Activated CD4-positive, alpha-beta T cell treated with anti-CD3 and anti-CD28 coated beads, Interleukin-2, amount 50 U/mL, for 48 hours (primary cell): Measurements from ENCODE around the gene ARHGAP28.
"Not testable (repeated sequence)": the region's sequence is repeated elsewhere in the genome, so short reads cannot be mapped to it uniquely, and the experiment has no call there.

Experiments used
- DNase-seq, 2 experiments: peaks; one replicate each; pipeline ENCODE4 v3.0.0-alpha.2; 2020

Gene ARHGAP28

GRCh38 chr18:6778459-6779247 is 49.1 kb downstream of the ARHGAP28 start:
- no peak for DNase-seq

GRCh38 chr18:6781142-6781714 is 51.7 kb downstream of the ARHGAP28 start:
- no peak for DNase-seq

DNA sequence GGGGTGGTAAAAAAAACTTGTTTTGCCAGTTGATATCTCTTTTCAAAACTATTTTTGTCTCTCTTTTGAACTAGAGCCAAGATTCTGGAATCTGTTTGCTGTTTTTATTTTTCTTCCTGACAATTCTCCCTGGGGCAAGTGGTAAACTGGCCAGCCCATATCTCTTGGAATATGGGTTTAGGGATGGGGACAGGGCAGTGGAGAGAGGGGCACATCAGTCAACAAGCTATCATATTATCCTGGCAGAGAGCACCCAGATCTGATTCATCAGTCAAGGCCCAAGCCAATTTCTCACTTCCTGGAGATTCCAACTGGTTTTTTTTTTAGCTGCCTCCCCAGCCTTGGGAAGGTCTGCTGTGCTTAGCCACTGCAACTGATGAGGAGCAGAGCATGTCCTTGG is 52.3 kb downstream of the ARHGAP28 start:
- no peak for DNase-seq

DNA sequence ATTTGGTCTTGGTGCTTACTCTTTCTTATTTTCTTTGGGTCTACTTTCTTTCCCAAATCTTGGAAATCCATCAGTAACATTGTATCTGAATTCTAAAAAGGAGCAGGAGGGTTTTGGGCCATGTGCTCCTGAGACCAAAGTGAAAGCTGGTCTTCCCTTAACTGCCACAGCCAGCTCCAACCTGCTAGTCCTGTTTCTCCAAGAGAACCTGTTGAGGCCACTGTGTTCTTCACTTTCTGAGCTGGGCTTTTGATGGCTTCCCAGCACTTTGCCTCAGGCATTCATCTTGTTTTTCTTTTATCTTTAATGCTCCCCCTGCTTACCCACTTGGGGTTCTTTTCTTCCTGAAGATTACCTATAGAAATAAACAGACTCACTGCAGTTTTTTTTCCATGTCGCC is 53.3 kb downstream of the ARHGAP28 start:
- no peak for DNase-seq

DNA sequence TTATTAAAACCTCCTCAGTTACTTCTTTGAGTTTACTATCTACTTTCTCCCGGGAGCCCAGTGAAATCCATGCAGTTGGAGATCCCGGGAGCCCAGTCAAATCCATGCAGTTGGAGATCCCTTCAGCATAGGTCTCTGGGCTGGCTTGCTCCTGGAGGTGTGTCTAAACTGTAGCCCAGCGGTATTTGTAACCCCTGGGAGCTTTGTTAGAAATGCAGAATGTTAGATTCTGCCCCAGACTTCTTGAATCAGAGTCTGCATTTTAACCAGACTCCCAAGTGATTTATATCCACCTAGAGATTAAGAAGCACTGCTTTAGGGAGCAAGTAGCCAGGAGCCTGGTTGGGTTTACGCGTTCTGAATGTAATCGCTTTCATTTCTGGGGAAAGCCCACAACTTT is 54.5 kb downstream of the ARHGAP28 start:
- DNase-seq = no peak

DNA sequence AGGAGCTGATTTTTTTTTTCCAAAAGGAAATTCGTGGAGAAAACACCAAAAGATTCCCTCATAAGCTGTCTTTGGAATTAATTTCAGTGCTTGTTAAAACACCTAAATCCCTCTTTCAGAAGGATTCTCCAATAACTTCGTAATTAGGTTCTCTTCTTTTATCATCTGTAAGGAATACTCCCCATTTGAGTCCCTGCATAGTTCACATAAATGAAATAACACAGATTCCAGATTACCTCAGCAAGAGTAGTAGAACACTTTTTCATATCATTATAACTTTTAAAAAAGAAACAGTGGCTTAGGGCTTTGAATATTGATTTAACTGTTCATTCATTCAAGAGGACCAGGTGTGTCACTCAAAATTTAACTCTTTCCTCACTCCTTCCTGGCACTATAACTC is 55.5 kb downstream of the ARHGAP28 start:
- no peak for DNase-seq

- no peak for DNase-seq
Measured at GRCh38 chr18:6785411-6785810, 55.9 kb downstream of the ARHGAP28 start.

GRCh38 chr18:6792391-6792790 is 62.9 kb downstream of the ARHGAP28 start:
- DNase-seq = no peak

DNA sequence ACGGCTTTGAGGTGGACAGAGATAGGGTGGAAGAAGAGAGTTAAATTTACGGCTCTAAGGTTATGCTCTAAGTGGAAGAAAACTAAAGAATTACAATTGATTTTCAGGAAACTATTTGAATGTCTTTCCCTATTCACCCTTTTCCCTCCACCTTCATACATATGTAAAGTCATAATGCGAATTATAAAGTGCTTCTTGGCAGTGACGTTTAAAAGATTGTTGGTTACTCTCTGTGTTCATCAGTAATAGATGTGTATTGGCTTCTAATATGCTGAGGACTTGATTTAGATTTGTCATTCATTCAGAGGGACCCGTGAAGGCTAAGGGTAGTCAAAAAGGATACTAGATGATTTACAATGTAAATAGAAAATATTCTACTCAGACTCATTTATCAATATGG is 63.9 kb downstream of the ARHGAP28 start:
- DNase-seq = no peak

GRCh38 chr18:6793986-6794385 is 64.5 kb downstream of the ARHGAP28 start:
- no peak for DNase-seq

GRCh38 chr18:6795307-6795706 is 65.8 kb downstream of the ARHGAP28 start:
- no peak for DNase-seq

- no peak for DNase-seq
Measured at GRCh38 chr18:6796511-6796910, 67.0 kb downstream of the ARHGAP28 start.

GRCh38 chr18:6797171-6797570 is 67.7 kb downstream of the ARHGAP28 start:
- DNase-seq = no peak

GRCh38 chr18:6798896-6799295 is 69.4 kb downstream of the ARHGAP28 start:
- DNase-seq = no peak

DNA sequence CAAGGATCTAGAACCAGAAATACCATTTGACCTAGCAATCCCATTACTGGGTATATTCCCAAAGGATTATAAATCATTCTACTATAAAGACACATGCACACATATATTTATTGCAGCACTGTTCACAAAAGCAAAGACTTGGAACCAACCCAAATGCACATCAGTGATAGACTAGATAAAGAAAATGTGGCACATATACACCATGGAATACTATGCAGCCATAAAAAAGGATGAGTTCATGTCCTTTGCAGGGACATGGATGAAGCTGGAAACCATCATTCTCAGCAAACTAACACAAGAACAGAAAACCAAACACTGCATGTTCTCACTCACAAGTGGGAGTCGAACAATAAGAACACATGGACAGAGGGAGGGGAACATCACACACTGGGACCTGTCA is 70.8 kb downstream of the ARHGAP28 start:
- not testable (repeated sequence) for DNase-seq

- no peak for DNase-seq
Measured at GRCh38 chr18:6807515-6808257, 78.2 kb downstream of the ARHGAP28 start.

DNA sequence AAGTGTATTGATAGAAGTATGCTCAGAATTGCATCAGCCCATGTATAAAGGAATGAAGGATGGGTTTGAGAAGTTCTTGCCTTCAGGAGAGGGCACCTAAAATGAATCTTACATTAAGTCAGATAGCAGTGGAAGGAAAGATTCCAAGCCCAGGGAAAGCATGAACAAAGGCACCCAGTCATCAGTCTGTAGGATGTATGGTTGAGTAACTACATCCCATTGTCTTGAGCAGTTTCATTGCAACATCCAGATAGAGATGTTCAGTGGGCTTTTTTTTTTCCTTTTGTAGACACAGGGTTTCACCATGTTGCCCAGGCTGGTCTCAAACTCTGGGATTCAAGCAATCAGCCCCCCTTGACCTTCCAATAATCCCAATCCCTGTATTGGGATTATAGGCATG is 80.7 kb downstream of the ARHGAP28 start:
- no peak for DNase-seq

DNA sequence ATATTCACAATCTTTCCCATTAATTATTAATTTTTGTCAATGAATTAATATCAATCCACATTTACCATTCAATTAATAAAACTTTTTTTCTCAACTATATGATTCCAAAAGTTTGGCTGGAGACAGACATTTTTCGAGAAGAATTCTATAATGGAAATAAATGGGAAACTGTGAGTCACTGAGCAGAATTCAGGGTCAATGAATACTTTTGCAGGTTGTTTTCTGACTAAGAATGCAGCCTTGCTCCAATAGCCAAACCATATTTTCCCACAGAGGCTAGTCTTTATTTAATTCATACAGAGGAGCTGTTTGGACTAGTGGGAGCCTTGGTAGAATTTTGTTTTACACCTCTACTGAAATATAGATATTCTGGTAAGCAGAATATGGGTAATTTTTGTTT is 82.3 kb downstream of the ARHGAP28 start:
- DNase-seq = no peak

DNA sequence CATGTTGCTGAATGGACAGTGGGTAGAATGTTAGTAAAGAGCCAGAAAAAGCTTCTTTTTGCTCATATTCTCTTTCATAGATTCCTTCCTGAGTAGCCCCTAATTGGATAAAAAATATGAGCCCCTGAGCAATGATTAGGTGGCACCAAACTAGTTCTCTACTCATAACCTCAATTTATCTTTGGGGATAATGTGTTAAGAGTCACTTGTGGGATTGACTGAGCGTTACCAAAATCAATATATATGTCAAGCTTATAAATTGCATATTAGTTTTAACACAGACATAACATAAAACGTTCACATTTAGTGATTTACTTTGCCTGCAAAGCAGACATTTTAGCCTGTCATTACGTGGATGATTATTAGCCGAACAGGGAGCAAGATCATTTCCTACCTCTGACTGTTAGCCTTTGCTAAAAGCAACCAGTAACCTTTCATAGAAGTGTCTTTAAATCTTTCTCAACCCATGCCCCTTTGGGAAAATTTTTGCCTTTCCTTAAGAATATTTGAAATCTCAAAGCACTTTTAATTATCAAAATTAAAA is 85.4 kb downstream of the ARHGAP28 start:
- no peak for DNase-seq

DNA sequence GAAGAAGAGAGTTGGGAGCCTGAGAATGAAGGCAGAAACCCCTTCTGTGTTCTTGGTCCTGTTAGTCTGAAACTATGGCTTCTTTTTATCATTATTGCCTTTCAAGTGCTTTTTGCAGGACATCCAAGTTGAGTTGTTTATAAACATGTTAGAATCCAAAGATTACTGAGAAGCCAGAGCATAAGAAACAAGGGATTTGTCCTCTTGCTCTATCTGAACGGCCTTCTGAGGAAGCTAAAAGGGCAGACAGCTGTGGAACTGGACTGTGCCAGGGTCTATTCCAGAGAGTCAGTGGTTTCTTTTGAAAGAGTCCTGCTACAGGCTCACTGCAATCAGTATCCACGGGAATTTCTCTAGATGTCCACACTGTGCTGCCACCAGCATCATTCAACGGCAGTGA is 86.6 kb downstream of the ARHGAP28 start:
- DNase-seq = no peak

- no peak for DNase-seq
Measured at GRCh38 chr18:6819332-6819731, 89.8 kb downstream of the ARHGAP28 start.

DNA sequence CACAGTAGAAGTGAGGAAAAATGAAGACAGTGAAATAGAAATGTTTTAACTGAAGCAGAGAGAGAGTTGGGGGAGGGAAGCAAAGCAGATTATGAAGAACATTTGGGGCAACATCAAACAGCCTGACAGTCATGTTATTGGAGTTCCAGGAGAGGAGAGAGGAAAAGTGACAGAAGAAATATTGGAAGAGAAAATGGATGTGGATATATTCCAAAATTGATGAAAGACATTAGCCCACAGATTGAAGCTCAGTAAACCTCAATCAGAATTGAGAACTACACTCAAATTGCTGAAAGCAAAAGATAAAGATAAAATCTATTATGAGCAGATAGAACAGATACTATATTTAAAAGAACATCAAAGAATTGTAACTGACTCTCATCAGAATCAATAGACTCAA is 90.8 kb downstream of the ARHGAP28 start:
- no peak for DNase-seq

- no peak for DNase-seq
Measured at GRCh38 chr18:6821356-6821755, 91.8 kb downstream of the ARHGAP28 start.

DNA sequence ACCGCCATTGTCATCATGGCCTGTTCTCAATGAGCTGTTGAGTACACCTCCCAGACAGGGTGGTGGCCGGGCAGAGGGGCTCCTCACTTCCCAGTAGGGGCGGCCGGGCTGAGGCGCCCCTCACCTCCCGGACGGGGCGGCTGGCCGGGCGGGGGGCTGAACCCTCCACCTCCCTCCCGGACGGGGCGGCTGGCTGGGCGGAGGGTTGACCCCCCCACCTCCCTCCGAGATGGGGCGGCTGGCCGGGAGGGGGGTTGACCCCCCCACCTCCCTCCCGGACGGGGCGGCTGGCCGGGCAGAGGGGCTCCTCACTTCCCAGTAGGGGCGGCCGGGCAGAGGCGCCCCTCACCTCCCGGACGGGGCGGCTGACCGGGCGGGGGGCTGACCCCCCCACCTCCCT is 97.6 kb downstream of the ARHGAP28 start:
- DNase-seq = not testable (repeated sequence)
